Activated CD4-positive, alpha-beta memory T cell treated with anti-CD3 and anti-CD28 coated beads, Interleukin-2, amount 10 ng/mL, durations not matched to agents 7 days and 5 days (primary cell): ENCODE results near the gene MED9. TPM values are rescaled to one million over a fixed set of nuclear protein-coding genes. Genes with fewer than 3 reads are reported as not detected.

Experiments used
- CTCF ChIA-PET: fragments of 350-600 bp; sonication (Branson Sonifier 250); formaldehyde crosslinking; loops from one replicate; lab custom pipeline; 2021; ENCODE audit warnings: antibody characterized with exemption, inconsistent platforms; lab: Charles Lee
- POLR2A ChIA-PET: fragments of 350-600 bp; sonication (Branson Sonifier 250); formaldehyde crosslinking; loops from one replicate; lab custom pipeline; 2021; ENCODE audit warnings: antibody characterized with exemption; lab: Charles Lee
- DNase-seq: peaks from one replicate; pipeline ENCODE4 v3.0.0-alpha.2; 2020
- H3K27ac Mint-ChIP-seq: one replicate; pipeline ENCODE4 v1.8.0; 2021; ENCODE audit warnings: mild to moderate bottlenecking, mixed read lengths
- H3K27me3 Mint-ChIP-seq: one replicate; pipeline ENCODE4 v1.8.0; 2021; ENCODE audit warnings: mixed read lengths
- H3K36me3 Mint-ChIP-seq: one replicate; pipeline ENCODE4 v1.8.0; 2021; ENCODE audit warnings: low read depth, mixed read lengths
- H3K4me1 Mint-ChIP-seq: one replicate; pipeline ENCODE4 v1.8.0; 2021; ENCODE audit warnings: mixed read lengths
- H3K4me3 Mint-ChIP-seq: one replicate; pipeline ENCODE4 v1.8.0; 2021; ENCODE audit warnings: mild to moderate bottlenecking, mixed read lengths
- H3K9me3 Mint-ChIP-seq: one replicate; pipeline ENCODE4 v1.8.0; 2021; ENCODE audit warnings: mixed read lengths
- total RNA-seq, 2 experiments: library from RNA; stranded (reverse); gene quantifications; one replicate each; pipeline ENCODE4 v1.2.3, GENCODE V29; 2021

The MED9 gene
- total RNA-seq, 2 experiments from 2014 or later, result 12.6 to 13.2 TPM

DNA sequence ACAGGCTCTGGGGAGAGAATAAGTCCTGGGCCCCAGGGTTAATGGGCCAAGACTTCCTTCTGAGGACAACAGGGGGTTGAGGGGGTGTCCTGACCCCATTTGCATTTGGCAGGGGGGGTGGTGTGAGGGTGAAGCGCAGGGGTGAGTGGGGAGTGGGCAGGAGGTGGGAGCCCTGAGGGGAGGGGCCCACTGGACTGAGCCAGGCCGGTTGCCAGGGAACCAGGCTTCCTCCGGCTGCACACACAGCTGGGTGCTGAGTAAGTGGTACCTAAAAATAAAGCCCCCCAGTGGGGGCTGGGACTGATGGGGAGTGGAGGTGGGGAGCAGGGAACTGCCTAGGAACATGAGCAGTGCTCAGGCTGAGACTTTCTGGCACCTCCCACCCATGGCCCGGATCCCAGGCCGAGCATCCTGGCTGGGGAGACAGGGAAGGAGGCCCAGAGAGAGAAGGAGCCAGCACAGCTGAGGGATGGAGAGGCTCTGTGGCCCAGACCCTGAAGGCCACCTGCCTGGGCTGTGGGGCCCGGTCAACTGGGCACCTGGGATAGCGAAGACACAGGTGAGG lies 26.8 kb downstream of the MED9 start:
- Mint-ChIP-seq H3K27ac (no peak overlapping the region), H3K4me3 (no peak overlapping the region), H3K9me3 (no peaks in the 10 kb centered on the region), H3K36me3 (no peaks in the 10 kb centered on the region), H3K4me1 (no peaks in the 10 kb centered on the region), H3K27me3 (peaks cover 2% of the 10 kb centered on the region)
- DNase-seq, result no peak
- POLR2A ChIA-PET, result no interaction called here
- CTCF ChIA-PET, result no interaction called here

DNA sequence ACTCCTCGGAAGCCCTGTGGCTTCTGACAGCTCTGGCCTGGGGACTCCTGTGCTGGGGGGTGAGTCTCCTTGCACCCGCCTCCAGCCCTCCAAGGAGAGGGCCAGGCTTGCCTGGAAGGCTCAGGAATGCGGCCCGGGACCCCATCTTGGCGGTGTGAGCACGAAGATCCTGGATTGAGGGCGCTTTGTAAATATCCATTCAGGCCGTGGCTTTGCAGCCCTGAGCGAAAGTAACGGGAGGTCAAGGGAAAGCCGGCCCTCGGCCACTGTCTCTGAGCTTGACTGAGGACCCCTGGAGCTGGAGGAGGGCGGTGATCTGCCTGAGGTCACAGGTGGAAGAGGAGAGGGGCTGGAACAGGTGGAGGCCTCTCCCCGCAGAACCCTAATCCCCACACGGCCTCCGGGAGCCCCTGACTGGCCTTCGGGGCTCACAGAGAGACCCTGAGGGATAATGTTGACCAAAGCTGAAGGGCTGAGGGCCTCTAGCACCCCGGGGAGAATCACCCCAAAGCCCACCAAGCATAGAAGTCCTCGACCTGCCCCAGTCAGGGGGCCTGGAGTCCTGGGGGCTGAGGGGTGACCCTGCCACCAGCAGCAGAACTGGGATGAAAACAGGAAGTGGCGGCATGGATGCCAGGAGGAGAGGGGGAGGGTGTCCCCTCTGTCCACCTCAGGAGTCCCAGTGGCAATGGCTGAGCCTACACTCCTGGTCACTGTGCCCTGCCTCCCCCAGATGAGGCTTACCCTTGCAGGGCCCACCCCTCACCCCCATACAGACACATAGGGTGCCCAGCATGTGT lies 27.7 kb downstream of the MED9 start:
- Mint-ChIP-seq H3K36me3 (no peaks in the 10 kb centered on the region), H3K9me3 (no peaks in the 10 kb centered on the region), H3K27me3 (no peaks in the 10 kb centered on the region), H3K27ac (no peak overlapping the region), H3K4me3 (no peak overlapping the region), H3K4me1 (no peaks in the 10 kb centered on the region)
- ChIA-PET CTCF (no interaction called here), POLR2A (no interaction called here)
- DNase-seq, result no peak

DNA sequence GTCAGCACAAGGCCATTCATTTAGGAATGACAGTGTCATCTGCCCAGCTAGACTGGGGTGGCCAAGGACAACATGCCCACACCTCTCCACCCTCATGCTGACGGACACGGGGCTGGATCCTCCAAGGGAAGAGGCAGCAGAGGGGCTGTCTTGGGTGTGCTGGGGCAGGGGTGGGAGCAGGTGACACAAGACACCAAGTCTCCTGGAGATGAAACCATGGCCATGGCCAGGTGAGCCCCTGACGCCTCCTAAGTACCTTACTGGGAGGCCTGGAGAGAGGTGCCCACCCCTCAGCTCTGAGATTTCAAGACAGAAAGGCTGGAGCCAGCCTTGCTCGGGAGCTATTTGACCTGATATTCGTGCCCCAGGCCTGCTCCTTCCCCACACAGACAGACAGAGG lies 28.4 kb downstream of the MED9 start:
- H3K27ac Mint-ChIP-seq, result no peak overlapping the region
- H3K36me3 Mint-ChIP-seq, result no peaks in the 10 kb centered on the region
- no peaks in the 10 kb centered on the region for H3K9me3 Mint-ChIP-seq
- DNase-seq, result no peak
- ChIA-PET CTCF (no interaction called here), POLR2A (no interaction called here)
- no peak overlapping the region for H3K4me3 Mint-ChIP-seq
- peaks cover under 1% of the 10 kb centered on the region for H3K4me1 Mint-ChIP-seq
- H3K27me3 Mint-ChIP-seq, result no peaks in the 10 kb centered on the region

DNA sequence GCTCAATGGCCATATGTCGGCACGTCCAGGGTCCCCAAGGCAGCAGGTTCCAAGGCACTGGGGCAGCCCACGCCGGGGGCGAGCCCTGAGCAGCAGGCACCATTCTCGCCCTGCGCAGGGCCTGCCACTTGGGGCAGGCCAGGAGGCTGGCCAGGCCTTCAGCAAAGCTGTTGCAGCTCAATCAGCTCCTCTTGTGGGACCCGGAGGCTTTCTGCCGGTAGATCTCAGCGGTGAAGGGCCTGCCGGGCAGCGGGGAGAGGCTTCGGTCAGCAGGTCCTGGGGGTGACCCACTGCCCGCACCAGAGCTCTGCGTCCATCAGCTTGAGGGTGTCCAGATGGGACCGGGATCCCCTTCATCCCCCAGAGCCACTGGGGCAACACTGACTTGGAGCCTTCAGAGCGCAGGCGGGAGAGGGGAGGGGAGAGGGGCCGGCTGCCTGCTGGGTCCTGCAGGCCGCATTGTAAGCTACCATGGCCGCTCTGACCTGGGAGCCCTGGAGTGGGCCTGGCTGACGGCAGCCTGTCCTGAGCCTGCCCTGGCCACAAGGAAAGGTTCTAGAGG lies 28.9 kb downstream of the MED9 start:
- no peaks in the 10 kb centered on the region for H3K9me3 Mint-ChIP-seq
- POLR2A ChIA-PET, result no interaction called here
- no peak for DNase-seq
- peaks cover 5% of the 10 kb centered on the region for H3K4me1 Mint-ChIP-seq
- no peak overlapping the region for H3K4me3 Mint-ChIP-seq
- no peaks in the 10 kb centered on the region for H3K27me3 Mint-ChIP-seq
- no peak overlapping the region for H3K27ac Mint-ChIP-seq
- H3K36me3 Mint-ChIP-seq, result no peaks in the 10 kb centered on the region
- CTCF ChIA-PET, result interaction anchor here (1.2 kb wide), 1 partner anchor 9 kb away, joined by 3 read pairs; the partner anchor contains the start of gene RASD1

DNA sequence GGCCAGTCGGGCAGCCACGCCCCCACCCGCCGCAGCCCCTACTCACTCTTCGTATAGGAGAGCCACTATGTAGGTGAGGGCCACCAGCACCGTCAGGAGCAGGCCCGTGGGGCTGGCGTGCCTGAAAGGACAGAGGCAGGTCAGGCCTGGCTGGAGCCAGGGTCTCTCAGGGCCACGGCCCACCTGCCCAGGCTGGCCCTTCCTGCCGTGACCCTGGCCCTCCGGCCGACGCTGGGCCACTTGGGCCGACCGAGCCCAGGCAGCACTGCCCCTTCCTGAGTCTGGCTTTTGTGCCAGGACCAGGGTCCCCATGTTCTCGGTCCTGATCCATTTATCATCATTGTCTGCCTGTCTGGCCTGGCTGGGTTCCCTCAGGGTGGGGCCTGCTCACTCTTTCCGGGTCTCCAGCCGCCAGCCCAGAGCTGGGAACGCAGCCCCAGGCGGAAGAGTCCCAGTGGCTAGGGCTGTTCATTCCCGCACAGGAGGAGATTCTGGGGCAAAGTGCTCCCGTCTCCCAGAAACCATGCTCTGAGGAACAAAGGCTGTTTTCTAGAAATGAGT lies 29.5 kb downstream of the MED9 start:
- Mint-ChIP-seq H3K27me3 (no peaks in the 10 kb centered on the region), H3K4me3 (no peak overlapping the region), H3K27ac (no peak overlapping the region), H3K4me1 (peaks cover 9% of the 10 kb centered on the region), H3K9me3 (no peaks in the 10 kb centered on the region), H3K36me3 (no peaks in the 10 kb centered on the region)
- ChIA-PET CTCF (interaction anchor here (1.2 kb wide), 1 partner anchor 9 kb away, joined by 3 read pairs; the partner anchor contains the start of gene RASD1), POLR2A (no interaction called here)
- no peak for DNase-seq

DNA sequence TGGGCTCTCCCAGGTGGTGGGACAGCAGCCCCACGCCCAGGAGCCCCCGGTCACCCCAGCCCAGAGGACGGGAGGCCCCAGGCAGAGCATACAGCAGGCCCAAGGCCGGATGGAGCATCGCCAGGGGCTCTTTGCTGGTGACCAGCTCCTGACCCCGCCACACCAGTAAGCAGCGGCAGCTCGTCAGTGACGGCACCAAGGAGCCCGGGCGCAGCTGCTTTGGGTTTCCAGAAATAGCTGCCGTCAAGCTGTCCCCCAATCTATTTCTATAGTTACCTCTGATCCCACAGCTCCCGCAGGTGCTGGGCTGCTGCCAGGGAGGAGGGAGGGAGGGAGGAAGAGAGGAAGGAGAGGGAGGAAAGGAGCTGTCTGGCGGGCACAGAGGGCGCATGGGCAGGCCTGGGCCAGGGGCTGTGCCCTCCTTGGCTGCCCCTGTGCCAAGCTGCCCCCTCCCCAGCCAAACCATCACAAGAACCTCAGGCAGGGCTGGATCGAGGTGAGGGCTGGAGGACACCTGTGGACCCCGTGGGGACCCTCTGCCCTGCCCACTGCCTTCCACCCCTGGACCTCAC lies 30.2 kb downstream of the MED9 start:
- ChIA-PET CTCF (interaction anchor here (1.2 kb wide), 1 partner anchor 10 kb away, joined by 3 read pairs; the partner anchor contains the start of gene RASD1), POLR2A (interaction anchor here (0.9 kb wide), 1 partner anchor 10 kb away, joined by 3 read pairs; no protein-coding TSS in a partner anchor)
- Mint-ChIP-seq H3K4me1 (peaks cover 9% of the 10 kb centered on the region), H3K4me3 (no peak overlapping the region), H3K27ac (no peak overlapping the region), H3K27me3 (no peaks in the 10 kb centered on the region), H3K9me3 (no peaks in the 10 kb centered on the region), H3K36me3 (no peaks in the 10 kb centered on the region)
- no peak for DNase-seq

DNA sequence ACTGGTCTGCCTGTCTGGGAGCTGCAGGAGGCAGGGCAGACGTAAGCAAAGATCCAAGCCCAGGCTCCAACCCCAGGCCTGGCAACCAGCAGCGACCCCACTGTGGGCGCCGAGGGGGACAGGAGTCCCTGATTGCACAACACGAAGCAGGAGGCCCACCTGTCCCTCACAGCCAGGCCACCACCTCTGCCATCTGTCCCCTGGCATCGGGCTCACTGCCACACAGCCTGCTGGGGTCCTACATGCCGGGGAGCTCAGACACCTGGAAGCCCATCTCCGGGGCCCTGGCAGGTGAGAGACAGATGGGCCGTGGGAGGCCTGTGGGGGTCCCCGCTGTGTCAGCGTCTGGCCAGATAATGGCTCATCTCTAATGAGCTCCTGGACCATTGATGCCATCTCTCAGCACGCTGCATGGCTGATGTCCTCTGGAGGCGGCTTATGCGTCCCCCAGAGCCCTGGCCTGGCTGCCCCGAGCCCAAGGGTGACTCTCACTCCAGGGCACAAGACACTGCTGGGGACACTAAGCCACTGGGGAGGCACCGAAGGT lies 30.7 kb downstream of the MED9 start:
- Mint-ChIP-seq H3K27ac (no peak overlapping the region), H3K27me3 (no peaks in the 10 kb centered on the region), H3K9me3 (no peaks in the 10 kb centered on the region), H3K36me3 (no peaks in the 10 kb centered on the region), H3K4me3 (no peak overlapping the region), H3K4me1 (peaks cover 9% of the 10 kb centered on the region)
- DNase-seq, result no peak
- ChIA-PET CTCF (no interaction called here), POLR2A (interaction anchor here (0.9 kb wide), 1 partner anchor 11 kb away, joined by 3 read pairs; no protein-coding TSS in a partner anchor)

DNA sequence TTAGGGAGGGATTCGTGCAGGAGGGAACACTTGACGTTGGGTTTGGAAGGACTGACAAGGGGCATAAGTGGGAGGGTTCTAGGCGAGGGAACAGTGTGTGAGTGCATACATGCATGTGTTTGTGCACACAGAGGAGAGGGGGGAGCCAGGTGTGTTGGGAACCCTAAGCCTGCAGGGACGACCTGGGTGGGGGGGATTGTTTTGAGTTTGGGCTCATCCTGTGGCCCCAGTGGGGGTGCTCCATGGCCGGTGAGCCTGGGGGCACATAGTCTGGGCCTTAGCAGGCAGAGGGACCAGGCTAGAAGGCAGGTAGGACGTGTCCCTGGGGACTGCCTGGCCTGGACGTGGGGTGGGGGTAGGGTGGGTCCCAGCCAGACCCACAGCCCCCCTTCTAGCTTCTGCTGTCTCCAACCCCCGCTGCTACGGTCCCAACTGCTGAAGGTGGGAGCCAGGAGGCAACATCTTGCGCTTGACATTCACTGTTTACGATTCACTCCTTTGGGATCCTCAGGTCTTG lies 31.3 kb downstream of the MED9 start:
- no peak for DNase-seq
- Mint-ChIP-seq H3K9me3 (no peaks in the 10 kb centered on the region), H3K27me3 (no peaks in the 10 kb centered on the region), H3K4me1 (peaks cover 9% of the 10 kb centered on the region), H3K4me3 (no peak overlapping the region), H3K36me3 (no peaks in the 10 kb centered on the region), H3K27ac (no peak overlapping the region)
- CTCF ChIA-PET, result no interaction called here
- POLR2A ChIA-PET, result no interaction called here

DNA sequence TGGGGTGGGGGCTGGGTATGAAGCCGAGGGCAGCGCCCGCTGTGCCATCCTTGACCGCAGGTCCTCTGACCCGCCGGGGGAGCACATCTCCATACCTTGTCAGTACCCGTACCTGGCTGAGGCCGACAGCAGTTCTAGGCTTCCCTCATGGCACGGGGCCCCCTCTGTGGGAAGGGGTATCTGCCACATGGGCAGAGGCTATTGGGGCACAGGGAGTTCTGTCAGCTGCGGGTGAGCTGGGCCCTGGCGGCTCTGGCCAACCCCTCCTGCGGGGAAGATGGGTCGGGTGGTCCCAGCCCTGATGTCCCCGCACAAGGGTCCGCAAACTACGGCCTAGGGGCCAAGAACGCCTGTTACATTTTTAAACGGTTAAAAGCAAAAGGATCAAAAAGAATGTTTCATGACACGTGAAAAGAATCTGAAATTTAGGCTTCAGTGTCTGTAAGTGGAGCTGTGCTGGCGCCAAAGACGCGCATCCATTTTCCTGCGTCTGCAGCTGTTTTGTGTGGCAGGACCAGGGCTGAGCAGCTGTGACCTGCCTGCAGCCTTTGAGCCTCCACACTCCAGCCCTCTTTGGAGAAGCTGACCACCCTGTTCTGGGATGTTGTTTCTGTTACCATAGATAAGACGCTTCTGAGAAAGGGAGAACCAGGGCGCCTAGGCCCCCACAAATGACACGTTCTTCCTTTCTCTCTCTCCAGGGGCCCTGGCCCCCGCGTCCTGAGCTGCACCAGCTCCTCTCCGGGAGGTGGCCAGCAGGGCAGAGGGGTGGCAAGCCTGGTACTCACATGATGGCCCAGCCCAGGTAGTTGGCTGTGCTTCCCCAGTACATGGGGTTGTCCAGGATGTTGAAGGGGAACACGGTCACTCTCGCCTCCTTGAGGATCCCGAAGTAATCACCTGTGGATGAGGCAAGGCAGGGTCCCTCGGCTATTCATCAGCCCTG lies 32.1 kb downstream of the MED9 start:
- ChIA-PET CTCF (interaction anchor here (1.0 kb wide), 1 partner anchor 12 kb away, joined by 3 read pairs; no protein-coding TSS in a partner anchor), POLR2A (no interaction called here)
- Mint-ChIP-seq H3K4me3 (no peak overlapping the region), H3K27me3 (no peaks in the 10 kb centered on the region), H3K4me1 (peaks cover 9% of the 10 kb centered on the region), H3K36me3 (no peaks in the 10 kb centered on the region), H3K9me3 (no peaks in the 10 kb centered on the region), H3K27ac (no peak overlapping the region)
- DNase-seq, result no peak

DNA sequence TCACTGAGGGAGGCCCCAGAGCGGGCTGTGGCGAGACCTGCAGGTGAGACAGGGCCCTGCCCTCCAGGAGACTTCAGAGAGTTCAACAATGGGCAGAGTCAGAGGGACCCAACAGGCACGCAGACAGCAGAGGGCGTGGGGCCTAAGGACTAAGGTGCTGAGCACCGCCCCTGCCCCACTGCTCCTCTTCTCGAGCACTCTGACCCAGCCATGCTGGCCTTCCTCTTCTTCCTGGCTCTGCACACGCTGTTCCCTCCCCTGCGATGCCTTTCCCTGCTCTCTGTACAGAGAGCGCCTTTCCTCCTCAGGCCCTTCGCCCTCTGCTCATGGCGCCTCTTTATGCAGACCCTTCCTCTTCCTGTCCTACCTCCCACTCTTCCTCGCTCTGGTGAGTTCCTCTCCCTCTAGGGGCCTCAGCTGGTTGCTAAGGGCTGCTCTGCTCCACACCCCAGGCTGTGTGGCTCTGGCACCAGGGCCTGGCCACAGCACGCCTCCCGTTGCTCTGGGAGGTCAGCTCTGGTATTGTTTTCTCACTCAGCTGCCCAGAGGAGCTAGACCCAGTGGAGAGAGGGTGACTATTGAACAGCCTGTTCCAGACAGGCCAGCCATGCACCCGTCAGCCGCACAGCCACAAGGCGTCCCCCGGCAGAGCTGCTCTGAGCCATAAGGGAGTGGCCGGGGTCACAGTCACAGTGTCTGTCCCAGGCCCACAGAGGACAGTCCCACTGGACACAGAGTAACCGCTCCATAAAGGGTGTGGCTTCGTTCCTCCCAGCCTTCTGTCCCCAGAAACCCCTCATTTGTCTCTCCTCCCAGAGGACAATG lies 33.0 kb downstream of the MED9 start:
- POLR2A ChIA-PET, result interaction anchor here (0.8 kb wide), 1 partner anchor 13 kb away, joined by 3 read pairs; no protein-coding TSS in a partner anchor
- peaks cover 9% of the 10 kb centered on the region for H3K4me1 Mint-ChIP-seq
- H3K27me3 Mint-ChIP-seq, result no peaks in the 10 kb centered on the region
- H3K9me3 Mint-ChIP-seq, result no peaks in the 10 kb centered on the region
- CTCF ChIA-PET, result interaction anchor here (0.8 to 1.1 kb wide), 3 partner anchors 9 to 13 kb away, joined by 3 to 9 read pairs (median 3); partner anchors contain the start of gene RASD1
- no peak for DNase-seq
- no peak overlapping the region for H3K27ac Mint-ChIP-seq
- no peaks in the 10 kb centered on the region for H3K36me3 Mint-ChIP-seq
- no peak overlapping the region for H3K4me3 Mint-ChIP-seq
